ENCODE measurements around the gene SLC15A2.

SLC15A2 gene

DNA sequence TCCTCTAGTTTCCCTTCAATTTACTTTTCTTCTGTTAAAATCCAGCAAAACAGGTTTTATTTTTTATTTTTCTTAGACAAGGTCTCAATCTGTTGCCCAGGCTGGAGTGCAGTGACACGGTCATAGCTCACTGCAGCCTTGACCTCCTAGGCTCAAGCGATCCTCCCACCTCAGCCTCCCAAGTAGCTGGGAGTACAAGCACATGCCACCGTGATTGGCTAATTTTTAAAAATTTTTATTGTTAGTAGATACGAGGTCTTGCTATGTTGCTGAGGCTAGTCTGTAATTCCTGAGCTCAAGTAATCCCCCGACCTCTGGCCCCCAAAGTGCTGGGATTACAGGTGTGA is 86.2 kb downstream of the SLC15A2 start:
- no peak overlapping the region for H3K27ac ChIP-seq (ENCODE audit: low read depth, low read length)
- no peaks in the 10 kb centered on the region for H3K27me3 ChIP-seq (ENCODE audit: control insufficient read depth, insufficient read depth, low read length)

DNA sequence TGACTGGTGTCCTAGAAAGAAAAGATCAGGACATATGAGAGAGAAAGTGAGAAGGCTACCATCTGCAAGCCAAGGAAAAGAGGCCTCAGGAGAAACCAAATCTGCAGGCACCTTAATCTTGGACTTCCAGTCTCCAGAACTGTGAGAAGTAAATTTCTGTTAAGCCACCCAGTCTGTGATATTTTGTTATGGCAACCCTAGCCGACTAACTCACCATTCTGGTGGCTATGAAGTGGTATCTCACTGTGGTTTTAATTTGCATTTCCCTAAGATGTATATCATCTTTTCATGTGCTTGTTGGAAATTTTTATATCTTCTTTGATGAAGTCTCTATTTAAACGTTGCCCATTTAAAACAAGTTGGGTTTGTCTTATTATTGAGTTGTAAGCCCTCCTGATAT is 87.3 kb downstream of the SLC15A2 start:
- no peak overlapping the region for H3K9ac ChIP-seq (ENCODE audit: low read depth, low read length)
- no peak overlapping the region for H3K27ac ChIP-seq (ENCODE audit: low read depth, low read length)
- peaks cover 4% of the 10 kb centered on the region; the same call in 1 of the 2 replicates for H3K9me3 ChIP-seq (ENCODE audit: control insufficient read depth, insufficient read depth, low read length)
- H3K36me3 ChIP-seq (ENCODE audit: control insufficient read depth, insufficient read depth, low read length) = no peaks in the 10 kb centered on the region
- H3K4me1 ChIP-seq (ENCODE audit: control insufficient read depth, insufficient read depth, low read length) = no peaks in the 10 kb centered on the region
- H3K27me3 ChIP-seq (ENCODE audit: control insufficient read depth, insufficient read depth, low read length) = no peaks in the 10 kb centered on the region
- no peak overlapping the region for H3K4me3 ChIP-seq (ENCODE audit: low read depth, low read length)

More for the DNA sequence above, 86.2 kb downstream of the SLC15A2 start:
- Histone ChIP-seq H3K4me1 (ENCODE audit: control insufficient read depth, insufficient read depth, low read length) (no peaks in the 10 kb centered on the region), H3K36me3 (ENCODE audit: control insufficient read depth, insufficient read depth, low read length) (no peaks in the 10 kb centered on the region), H3K4me3 (ENCODE audit: low read depth, low read length) (no peak overlapping the region), H3K9ac (ENCODE audit: low read depth, low read length) (no peak overlapping the region), H3K9me3 (ENCODE audit: control insufficient read depth, insufficient read depth, low read length) (peaks cover 4% of the 10 kb centered on the region; the same call in 1 of the 2 replicates)

DNA sequence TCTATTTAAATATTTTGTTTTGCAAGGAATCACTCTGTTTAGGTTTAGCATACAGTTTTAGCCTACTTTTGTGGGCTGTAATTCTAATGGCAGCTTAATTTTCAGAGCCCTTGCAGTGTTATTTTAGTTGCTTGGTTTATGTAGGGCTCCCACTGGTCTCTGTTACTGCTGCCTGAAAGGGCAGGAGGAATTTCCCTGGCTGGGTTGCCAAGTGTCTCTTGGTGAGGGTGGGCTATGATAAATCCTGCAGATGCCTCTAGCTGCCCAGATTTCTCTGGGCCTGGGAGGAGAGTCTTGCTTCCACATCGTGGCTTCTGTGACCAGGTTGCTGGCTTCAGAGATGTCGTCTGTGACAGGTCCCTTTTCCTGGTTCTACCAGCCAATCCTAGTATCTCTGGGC is 91.6 kb downstream of the SLC15A2 start:
- Histone ChIP-seq H3K9me3 (ENCODE audit: control insufficient read depth, insufficient read depth, low read length) (peaks cover 4% of the 10 kb centered on the region; the same call in 1 of the 2 replicates), H3K9ac (ENCODE audit: low read depth, low read length) (no peak overlapping the region), H3K27me3 (ENCODE audit: control insufficient read depth, insufficient read depth, low read length) (no peaks in the 10 kb centered on the region), H3K4me1 (ENCODE audit: control insufficient read depth, insufficient read depth, low read length) (no peaks in the 10 kb centered on the region), H3K4me3 (ENCODE audit: low read depth, low read length) (no peak overlapping the region), H3K27ac (ENCODE audit: low read depth, low read length) (no peak overlapping the region), H3K36me3 (ENCODE audit: control insufficient read depth, insufficient read depth, low read length) (no peaks in the 10 kb centered on the region)

DNA sequence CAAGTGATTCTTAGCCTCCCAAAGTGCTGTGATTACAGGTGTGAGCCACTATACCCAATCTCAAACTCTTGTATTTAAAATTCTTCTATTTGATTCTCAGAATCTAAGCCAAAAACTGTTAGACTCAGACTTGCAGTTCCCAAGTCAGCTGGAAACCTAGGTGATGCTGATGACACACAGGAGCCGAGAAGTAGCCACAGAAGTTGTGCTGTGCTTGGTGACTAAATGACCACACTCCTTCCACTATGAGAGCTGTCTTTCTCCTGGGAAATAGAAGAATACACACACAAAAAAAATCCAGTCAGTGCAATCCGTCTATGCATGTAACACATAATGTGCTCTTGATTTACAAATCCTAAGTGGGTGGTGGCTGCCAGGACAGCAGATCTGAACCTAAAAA is 93.9 kb downstream of the SLC15A2 start:
- Histone ChIP-seq H3K9ac (ENCODE audit: low read depth, low read length) (no peak overlapping the region), H3K36me3 (ENCODE audit: control insufficient read depth, insufficient read depth, low read length) (no peaks in the 10 kb centered on the region)

DNA sequence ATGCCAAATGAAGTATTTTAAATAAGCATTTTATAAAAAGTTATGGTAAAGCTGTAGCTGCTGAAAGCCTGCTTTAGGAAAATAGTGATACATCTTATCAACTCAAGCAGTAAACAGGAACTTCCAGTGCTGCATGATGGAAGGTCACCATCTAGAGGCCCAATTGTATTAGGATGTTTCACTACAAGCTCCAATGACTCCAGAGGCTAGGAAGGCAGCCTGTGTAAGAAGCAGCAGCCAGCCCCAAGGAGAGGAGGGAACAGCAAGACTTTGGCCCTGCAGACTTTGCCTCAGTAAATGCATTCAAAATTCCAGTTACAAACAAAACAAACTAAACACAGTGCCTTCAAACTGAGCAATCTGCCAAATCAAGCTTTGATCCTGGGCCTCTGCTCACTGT is 95.7 kb downstream of the SLC15A2 start:
- no peaks in the 10 kb centered on the region for H3K4me1 ChIP-seq (ENCODE audit: control insufficient read depth, insufficient read depth, low read length)
- no peaks in the 10 kb centered on the region for H3K9me3 ChIP-seq (ENCODE audit: control insufficient read depth, insufficient read depth, low read length)
- H3K27me3 ChIP-seq (ENCODE audit: control insufficient read depth, insufficient read depth, low read length) = no peaks in the 10 kb centered on the region
- no peak overlapping the region for H3K27ac ChIP-seq (ENCODE audit: low read depth, low read length)
- H3K9ac ChIP-seq (ENCODE audit: low read depth, low read length) = no peak overlapping the region
- no peak overlapping the region for H3K4me3 ChIP-seq (ENCODE audit: low read depth, low read length)
- H3K36me3 ChIP-seq (ENCODE audit: control insufficient read depth, insufficient read depth, low read length) = no peaks in the 10 kb centered on the region

More for the DNA sequence above, 93.9 kb downstream of the SLC15A2 start:
- Histone ChIP-seq H3K9me3 (ENCODE audit: control insufficient read depth, insufficient read depth, low read length) (peaks cover 1% of the 10 kb centered on the region; the same call in 1 of the 2 replicates), H3K4me3 (ENCODE audit: low read depth, low read length) (no peak overlapping the region), H3K4me1 (ENCODE audit: control insufficient read depth, insufficient read depth, low read length) (no peaks in the 10 kb centered on the region), H3K27ac (ENCODE audit: low read depth, low read length) (no peak overlapping the region), H3K27me3 (ENCODE audit: control insufficient read depth, insufficient read depth, low read length) (no peaks in the 10 kb centered on the region)

DNA sequence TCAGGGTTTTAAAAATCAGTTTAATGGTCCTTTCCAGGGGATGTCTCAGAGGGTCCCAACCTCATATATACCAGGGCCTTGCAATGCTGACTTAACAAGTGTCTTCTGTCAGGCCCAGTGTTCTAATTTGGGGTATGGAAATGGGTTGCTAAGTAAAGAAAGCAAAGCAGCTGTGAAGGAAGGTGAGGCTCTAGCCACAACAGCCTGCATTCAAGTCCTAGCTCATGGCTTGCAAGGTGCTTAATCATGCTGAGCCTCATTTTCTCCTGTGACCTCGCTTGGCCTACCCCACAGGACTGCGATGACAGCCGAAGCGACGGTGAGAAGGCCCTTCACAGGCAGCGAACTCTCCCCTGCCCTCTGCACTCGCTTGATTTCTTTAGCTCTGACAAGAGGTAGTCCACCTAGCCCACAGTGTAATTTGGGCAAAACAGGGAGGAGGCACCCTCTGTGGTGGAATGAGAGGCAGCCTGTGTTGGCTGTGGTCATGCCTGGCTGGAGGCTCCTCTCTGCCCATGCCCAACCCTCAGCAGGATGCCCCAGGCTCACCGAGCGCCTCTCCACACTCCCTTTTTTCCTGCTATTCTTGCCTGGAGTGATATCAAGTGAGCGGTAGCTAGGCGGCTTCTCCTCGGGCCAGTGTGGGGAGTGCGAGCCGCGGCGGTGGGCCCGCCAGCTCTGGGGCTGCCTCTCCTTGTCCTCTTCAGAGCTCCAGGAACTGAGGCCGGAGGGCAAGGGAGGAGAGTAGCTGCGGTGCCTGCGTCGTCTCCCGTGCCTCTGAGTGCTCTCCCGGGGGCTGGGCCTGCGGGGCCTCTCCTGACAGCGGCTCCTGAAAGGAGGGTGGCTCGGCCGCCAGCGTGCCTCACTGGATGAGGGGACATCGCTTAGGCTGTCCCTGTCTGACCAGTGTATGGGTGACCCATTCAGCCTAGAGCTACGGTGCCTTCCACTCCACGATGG is 98.7 kb downstream of the SLC15A2 start:
- Histone ChIP-seq H3K27me3 (ENCODE audit: control insufficient read depth, insufficient read depth, low read length) (no peaks in the 10 kb centered on the region), H3K9me3 (ENCODE audit: control insufficient read depth, insufficient read depth, low read length) (no peaks in the 10 kb centered on the region), H3K9ac (ENCODE audit: low read depth, low read length) (no peak overlapping the region), H3K4me3 (ENCODE audit: low read depth, low read length) (no peak overlapping the region), H3K4me1 (ENCODE audit: control insufficient read depth, insufficient read depth, low read length) (0 out of 2 replicates have a peak, but pooled peaks cover 2% of the 10 kb centered on the region), H3K36me3 (ENCODE audit: control insufficient read depth, insufficient read depth, low read length) (no peaks in the 10 kb centered on the region), H3K27ac (ENCODE audit: low read depth, low read length) (no peak overlapping the region)

All from HUES48 (cell line).